Common myeloid progenitor, CD34-positive (primary cell): Measurements from ENCODE around the gene SFMBT1.

Source experiments
- CTCF ChIA-PET: fragments of 350-600 bp; sonication (Branson Sonifier 250); formaldehyde crosslinking; loops from one replicate; lab custom pipeline; 2021; ENCODE audit warnings: antibody characterized with exemption; lab: Charles Lee
- POLR2A ChIA-PET: fragments of 350-600 bp; sonication (Branson Sonifier 250); formaldehyde crosslinking; loops from one replicate; lab custom pipeline; 2021; ENCODE audit warnings: antibody characterized with exemption; lab: Charles Lee
- DNase-seq, 3 donors: peaks; one replicate each; pipeline versions ENCODE4 v3.0.0 to v3.0.0-alpha.2; 2013
- H3K27ac ChIP-seq, 2 experiments: 1 replicate in 1 of 2; 2 replicates in 1 of 2; pipeline ENCODE4 v1.7.0; 2013; ENCODE audit warnings: inconsistent platforms in 2 of 2, low read length in 2 of 2, mild to moderate bottlenecking in 2 of 2, low read depth in 1 of 2, moderate library complexity in 1 of 2; ENCODE audit not compliant: severe bottlenecking in 2 of 2, insufficient read depth in 1 of 2, poor library complexity in 1 of 2
- H3K27me3 ChIP-seq, 5 experiments: replicated peaks in 2 of 5; 1 replicate in 3 of 5; 2 replicates in 2 of 5; pipeline versions ENCODE4 v1.6.1 to v1.7.0; 2013; ENCODE audit warnings: low read length in 4 of 5, mild to moderate bottlenecking in 2 of 5, moderate library complexity in 2 of 5, inconsistent platforms in 1 of 5; ENCODE audit not compliant: insufficient read depth in 5 of 5, control insufficient read depth in 4 of 5
- H3K36me3 ChIP-seq, 4 experiments: 1 replicate in 2 of 4; 2 replicates in 2 of 4; pipeline versions ENCODE4 v1.6.1 to v1.7.0; 2013; ENCODE audit warnings: low read length in 3 of 4, control low read depth in 1 of 4, mild to moderate bottlenecking in 1 of 4; ENCODE audit not compliant: control insufficient read depth in 4 of 4, insufficient read depth in 4 of 4
- H3K4me1 ChIP-seq, 4 experiments: 1 replicate in 3 of 4; 2 replicates in 1 of 4; pipeline versions ENCODE4 v1.6.1 to v1.7.1; 2013; ENCODE audit warnings: low read length in 3 of 4, mild to moderate bottlenecking in 3 of 4, control low read depth in 1 of 4, inconsistent platforms in 1 of 4, moderate library complexity in 1 of 4; ENCODE audit not compliant: control insufficient read depth in 4 of 4, insufficient read depth in 4 of 4; ENCODE audit errors: control extremely low read depth in 1 of 4
- H3K4me3 ChIP-seq, 7 experiments: 1 replicate in 4 of 7; 2 replicates in 3 of 7; pipeline versions ENCODE4 v1.5.1 to v1.7.0; 2013; ENCODE audit warnings: mild to moderate bottlenecking in 7 of 7, low read length in 6 of 7, moderate library complexity in 6 of 7, inconsistent platforms in 2 of 7, low read depth in 2 of 7, control low read depth in 1 of 7; ENCODE audit not compliant: insufficient read depth in 4 of 7, control insufficient read depth in 1 of 7; ENCODE audit errors: extremely low read depth in 1 of 7
- H3K9me3 ChIP-seq, 5 experiments: 1 replicate in 4 of 5; 2 replicates in 1 of 5; pipeline versions ENCODE4 v1.6.1 to v1.7.1; 2013; ENCODE audit warnings: low read length in 4 of 5, mild to moderate bottlenecking in 2 of 5, inconsistent platforms in 1 of 5, low read depth in 1 of 5, moderate library complexity in 1 of 5; ENCODE audit not compliant: control insufficient read depth in 4 of 5, insufficient read depth in 2 of 5; ENCODE audit errors: control extremely low read depth in 1 of 5
- WGBS: methylation state at CpG from one replicate; pipeline ENCODE4 v1.1.5; 2013; ENCODE audit not compliant: insufficient coverage; 5-methylcytosine and 5-hydroxymethylcytosine counted together

Gene SFMBT1

GRCh38 chr3:53079791-53080555 is 34.1 kb upstream of the SFMBT1 start:
- POLR2A ChIA-PET, result no interaction called here
- WGBS, result 97% methylated on average over 11 of the region's 12 CpGs
- CTCF ChIA-PET, result no interaction called here

GRCh38 chr3:53079147-53079546 is 33.3 kb upstream of the SFMBT1 start:
- peaks cover 0 to 3% (median 1%) of the 10 kb centered on the region in 4 experiments for H3K4me1 ChIP-seq
- H3K27ac ChIP-seq, result no peak overlapping the region
- H3K27me3 ChIP-seq, result no peaks in the 10 kb centered on the region
- ChIA-PET POLR2A (no interaction called here), CTCF (interaction anchor here (1.2 kb wide), 1 partner anchor 35 kb away, joined by 3 read pairs; no protein-coding TSS in a partner anchor)
- no peak for DNase-seq
- no peaks in the 10 kb centered on the region for H3K9me3 ChIP-seq
- no peak overlapping the region for H3K4me3 ChIP-seq
- WGBS, result 100% methylated on average over 4 of the region's 6 CpGs
- no peaks in the 10 kb centered on the region for H3K36me3 ChIP-seq

More at GRCh38 chr3:53079791-53080555, 34.1 kb upstream of the SFMBT1 start:
- no peak overlapping the region for H3K4me3 ChIP-seq
- DNase-seq, result no peak
- H3K36me3 ChIP-seq, result peaks cover 0 to 2% (median 0%) of the 10 kb centered on the region in 4 experiments
- peaks cover 0 to 3% (median 1%) of the 10 kb centered on the region in 4 experiments for H3K4me1 ChIP-seq
- no peaks in the 10 kb centered on the region for H3K27me3 ChIP-seq
- no peak overlapping the region for H3K27ac ChIP-seq
- H3K9me3 ChIP-seq, result no peaks in the 10 kb centered on the region

GRCh38 chr3:53078656-53079055 is 32.8 kb upstream of the SFMBT1 start:
- ChIA-PET CTCF (interaction anchor here (1.2 kb wide), 1 partner anchor 36 kb away, joined by 3 read pairs; no protein-coding TSS in a partner anchor), POLR2A (no interaction called here)

DNA sequence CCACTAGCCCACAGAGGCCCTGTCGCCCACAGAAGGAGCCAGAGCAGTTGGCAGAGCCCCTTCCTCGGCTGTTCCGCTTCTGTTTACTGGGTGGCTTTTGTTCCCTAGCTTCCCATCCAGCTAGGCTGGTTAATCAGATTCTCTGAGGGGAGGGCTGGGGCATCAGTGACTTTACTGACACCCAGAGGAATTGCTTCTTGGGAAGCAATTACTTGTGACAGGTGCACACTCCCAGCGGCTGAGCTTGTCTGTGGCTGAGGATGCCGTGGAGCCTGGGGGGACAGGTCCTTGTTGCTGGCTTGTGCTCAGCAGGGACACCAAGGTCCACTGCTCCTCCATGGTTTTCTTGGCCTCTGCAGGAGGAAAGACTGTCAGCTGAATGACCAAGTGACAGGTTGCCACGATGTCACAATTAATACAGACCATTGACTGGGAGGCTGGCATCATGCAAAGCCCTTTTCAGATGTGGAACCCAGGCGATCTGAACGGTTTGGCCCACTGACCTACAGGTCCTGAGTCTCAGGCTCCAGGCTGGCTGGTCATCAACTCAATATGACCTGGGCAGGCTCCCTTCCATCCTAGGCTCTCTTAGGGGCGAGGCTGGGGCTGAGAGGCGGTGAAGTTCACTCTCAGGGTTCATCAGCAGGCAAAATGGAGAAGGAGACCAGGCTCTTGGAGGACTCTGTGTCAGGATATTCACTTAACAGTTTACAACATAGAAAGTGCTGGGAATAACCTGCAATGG is 31.8 kb upstream of the SFMBT1 start:
- no peak for DNase-seq
- Histone ChIP-seq H3K36me3 (no peaks in the 10 kb centered on the region), H3K27me3 (no peaks in the 10 kb centered on the region), H3K27ac (no peak overlapping the region), H3K4me1 (peaks cover 0 to 14% (median 10%) of the 10 kb centered on the region in 4 experiments), H3K9me3 (no peaks in the 10 kb centered on the region), H3K4me3 (no peak overlapping the region)
- POLR2A ChIA-PET, result no interaction called here
- CTCF ChIA-PET, result no interaction called here
- WGBS, result 96% methylated on average over 10 of the region's 10 CpGs

More at GRCh38 chr3:53078656-53079055, 32.8 kb upstream of the SFMBT1 start:
- H3K27ac ChIP-seq, result no peak overlapping the region
- H3K4me3 ChIP-seq, result no peak overlapping the region
- no peaks in the 10 kb centered on the region for H3K27me3 ChIP-seq
- WGBS, result 93% methylated on average over 3 of the region's 3 CpGs
- peaks cover 0 to 4% (median under 1%) of the 10 kb centered on the region in 4 experiments for H3K4me1 ChIP-seq
- DNase-seq, result no peak
- no peaks in the 10 kb centered on the region for H3K9me3 ChIP-seq
- no peaks in the 10 kb centered on the region for H3K36me3 ChIP-seq

DNA sequence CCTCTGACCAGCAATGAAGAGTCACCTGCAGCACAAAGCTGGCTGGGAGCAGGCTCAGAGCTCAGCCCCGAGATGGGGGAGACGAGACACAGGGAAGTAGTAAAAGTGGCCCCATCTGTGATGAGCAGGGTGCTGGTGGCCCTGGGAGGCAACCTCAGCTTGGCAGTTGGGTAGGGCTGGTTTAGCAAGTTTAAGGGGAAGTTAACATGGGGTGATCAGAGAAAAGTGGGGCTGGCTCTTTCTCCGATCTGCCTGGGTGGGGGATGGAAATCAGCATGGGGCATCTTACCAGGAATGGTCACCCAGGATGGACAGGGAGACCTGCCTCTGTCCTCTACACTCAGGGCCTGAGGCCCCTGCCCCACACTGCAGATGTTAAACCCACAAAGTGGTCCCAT is 29.9 kb upstream of the SFMBT1 start:
- POLR2A ChIA-PET, result no interaction called here
- no peak overlapping the region for H3K4me3 ChIP-seq
- H3K9me3 ChIP-seq, result no peaks in the 10 kb centered on the region
- DNase-seq, result no peak
- CTCF ChIA-PET, result interaction anchor here (4.3 kb wide), 1 partner anchor 222 kb away, joined by 14 read pairs; no protein-coding TSS in a partner anchor
- peaks cover 0 to 21% (median 17%) of the 10 kb centered on the region in 4 experiments for H3K4me1 ChIP-seq
- H3K36me3 ChIP-seq, result no peaks in the 10 kb centered on the region
- no peaks in the 10 kb centered on the region for H3K27me3 ChIP-seq
- 86% methylated on average over 3 of the region's 3 CpGs for WGBS
- no peak overlapping the region for H3K27ac ChIP-seq

DNA sequence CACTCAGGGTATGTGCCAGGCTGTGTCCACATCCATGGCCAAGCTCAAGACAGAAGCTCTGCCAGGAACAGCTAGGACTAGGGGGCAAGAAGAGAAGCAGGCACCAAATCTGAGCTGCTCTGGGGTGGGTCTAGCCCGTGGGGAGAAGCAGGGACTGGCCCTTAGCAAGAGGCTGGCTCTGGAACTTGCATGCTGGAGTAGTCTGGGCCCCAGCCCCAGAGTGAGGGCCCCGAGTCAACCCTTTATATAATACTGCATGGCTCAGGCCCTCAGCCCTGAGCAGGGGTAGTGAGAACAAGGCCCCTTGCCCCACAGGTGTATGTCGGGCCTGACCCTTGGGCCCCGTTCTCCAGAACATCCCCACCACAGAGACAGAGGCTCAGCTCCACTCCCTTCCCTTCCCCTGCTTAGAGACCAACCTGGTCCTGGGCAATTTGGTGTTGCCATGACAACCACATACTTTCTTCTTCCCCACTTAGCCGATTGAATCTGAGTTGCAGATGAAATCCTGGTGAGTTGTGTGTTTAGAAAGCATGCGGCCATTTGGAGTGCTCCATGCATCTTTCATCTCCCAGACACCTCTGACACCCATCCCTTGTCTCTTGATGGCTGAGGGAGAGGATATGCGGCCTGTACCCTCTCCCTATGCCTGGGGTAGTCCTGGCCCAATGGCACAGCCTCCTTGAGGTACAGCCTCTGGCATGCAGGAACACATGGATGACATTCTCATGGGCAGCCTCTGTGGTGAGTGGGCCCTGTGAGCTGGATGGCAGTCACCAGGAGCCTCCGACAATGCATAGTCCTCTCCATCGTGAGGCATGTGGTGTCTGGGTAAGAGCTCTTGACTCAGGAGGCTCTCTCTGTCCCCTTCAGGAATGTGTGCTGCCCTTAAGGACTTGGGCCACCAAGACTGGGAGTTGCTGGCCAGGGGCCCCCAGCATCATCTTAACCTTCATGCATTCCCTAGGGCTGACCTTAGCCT is 29.2 kb upstream of the SFMBT1 start:
- no peaks in the 10 kb centered on the region for H3K9me3 ChIP-seq
- no peak overlapping the region for H3K27ac ChIP-seq
- CTCF ChIA-PET, result interaction anchor here (4.3 kb wide), 1 partner anchor 222 kb away, joined by 14 read pairs; no protein-coding TSS in a partner anchor
- peaks cover 0 to 21% (median 17%) of the 10 kb centered on the region in 4 experiments for H3K4me1 ChIP-seq
- WGBS, result 95% methylated on average over 5 of the region's 9 CpGs
- H3K4me3 ChIP-seq, result no peak overlapping the region
- H3K27me3 ChIP-seq, result no peaks in the 10 kb centered on the region
- no peaks in the 10 kb centered on the region for H3K36me3 ChIP-seq
- DNase-seq, result no peak
- POLR2A ChIA-PET, result no interaction called here
